WTC11 (cell line): ENCODE results near the gene SLC47A1.
"Not testable (repeated sequence)": the region's sequence is repeated elsewhere in the genome, so short reads cannot be mapped to it uniquely, and the experiment has no call there.

Experiments
- AFF4 ChIP-seq: sonication (generic); formaldehyde crosslinking; IDR thresholded peaks from 2 replicates; pipeline ENCODE4 v1.8.1; 2023; ENCODE audit warnings: mild to moderate bottlenecking, missing genetic modification reagents, borderline replicate concordance
- CTCF ChIP-seq: fragments of 200-600 bp; IDR thresholded peaks from 2 replicates; pipeline ENCODE4 v1.8.0; 2022; ENCODE audit warnings: antibody characterized with exemption
- HMGXB4 ChIP-seq: sonication (generic); formaldehyde crosslinking; IDR thresholded peaks from 2 replicates; pipeline ENCODE4 v1.8.1; 2023; ENCODE audit warnings: mild to moderate bottlenecking, moderate library complexity, missing genetic modification reagents
- NR2C2 ChIP-seq: sonication (generic); formaldehyde crosslinking; IDR thresholded peaks from 2 replicates; pipeline ENCODE4 v1.8.0; 2022; ENCODE audit warnings: mild to moderate bottlenecking, missing genetic modification reagents
- SP1 ChIP-seq: sonication (generic); formaldehyde crosslinking; conservative IDR thresholded peaks from 2 replicates; pipeline ENCODE4 v1.8.1; 2022; ENCODE audit warnings: missing genetic modification reagents
- ZBTB21 ChIP-seq: sonication (generic); formaldehyde crosslinking; IDR thresholded peaks from 2 replicates; pipeline ENCODE4 v1.8.1; 2023; ENCODE audit warnings: mild to moderate bottlenecking, missing genetic modification reagents, borderline replicate concordance
- TF ChIP-seq, protein P1 (sequence below): sonication (generic); formaldehyde crosslinking; IDR thresholded peaks from 2 replicates; pipeline ENCODE4 v1.8.0; 2022; ENCODE audit warnings: mild to moderate bottlenecking, missing genetic modification reagents
- TF ChIP-seq, protein P2 (sequence below): sonication (generic); formaldehyde crosslinking; conservative IDR thresholded peaks from 2 replicates; pipeline ENCODE4 v1.8.1; 2022; ENCODE audit warnings: mild to moderate bottlenecking, missing genetic modification reagents
- TF ChIP-seq, protein P3 (sequence below): sonication (generic); formaldehyde crosslinking; IDR thresholded peaks from 2 replicates; pipeline ENCODE4 v1.8.0; 2022; ENCODE audit warnings: mild to moderate bottlenecking, missing genetic modification reagents

DNA sequence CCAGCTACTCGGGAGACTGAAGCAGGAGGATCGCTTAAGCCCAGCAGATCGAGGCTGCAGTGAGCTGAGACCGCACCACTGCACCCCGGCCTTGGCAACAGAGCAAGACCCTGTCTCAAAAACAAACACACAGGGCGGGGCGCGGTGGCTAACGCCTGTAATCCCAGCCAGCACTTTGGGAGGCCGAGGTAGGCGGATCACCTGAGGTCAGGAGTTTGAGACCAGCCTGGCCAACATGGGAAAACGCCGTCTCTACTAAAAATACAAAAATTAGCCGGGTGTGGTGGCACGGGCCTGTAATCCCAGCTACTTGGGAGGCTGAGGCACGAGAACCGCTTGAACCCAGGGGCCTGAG, 46.9 kb downstream of the SLC47A1 start:
- TF ChIP-seq, protein P1, sequence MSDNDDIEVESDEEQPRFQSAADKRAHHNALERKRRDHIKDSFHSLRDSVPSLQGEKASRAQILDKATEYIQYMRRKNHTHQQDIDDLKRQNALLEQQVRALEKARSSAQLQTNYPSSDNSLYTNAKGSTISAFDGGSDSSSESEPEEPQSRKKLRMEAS (CRISPR knock-in tag) = not testable (repeated sequence)
- TF ChIP-seq CTCF; SP1 (CRISPR knock-in tag); ZBTB21 (CRISPR knock-in tag); NR2C2; AFF4 (CRISPR knock-in tag); HMGXB4 (CRISPR knock-in tag): not testable (repeated sequence)
- TF ChIP-seq, protein P2, sequence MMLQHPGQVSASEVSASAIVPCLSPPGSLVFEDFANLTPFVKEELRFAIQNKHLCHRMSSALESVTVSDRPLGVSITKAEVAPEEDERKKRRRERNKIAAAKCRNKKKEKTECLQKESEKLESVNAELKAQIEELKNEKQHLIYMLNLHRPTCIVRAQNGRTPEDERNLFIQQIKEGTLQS = not testable (repeated sequence)
- TF ChIP-seq, protein P3, sequence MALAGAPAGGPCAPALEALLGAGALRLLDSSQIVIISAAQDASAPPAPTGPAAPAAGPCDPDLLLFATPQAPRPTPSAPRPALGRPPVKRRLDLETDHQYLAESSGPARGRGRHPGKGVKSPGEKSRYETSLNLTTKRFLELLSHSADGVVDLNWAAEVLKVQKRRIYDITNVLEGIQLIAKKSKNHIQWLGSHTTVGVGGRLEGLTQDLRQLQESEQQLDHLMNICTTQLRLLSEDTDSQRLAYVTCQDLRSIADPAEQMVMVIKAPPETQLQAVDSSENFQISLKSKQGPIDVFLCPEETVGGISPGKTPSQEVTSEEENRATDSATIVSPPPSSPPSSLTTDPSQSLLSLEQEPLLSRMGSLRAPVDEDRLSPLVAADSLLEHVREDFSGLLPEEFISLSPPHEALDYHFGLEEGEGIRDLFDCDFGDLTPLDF (CRISPR knock-in tag) = not testable (repeated sequence)
